CD4-positive, alpha-beta memory T cell (primary cell): ENCODE measurements around the gene TMEM59L. TPM values are rescaled to one million over a fixed set of nuclear protein-coding genes. Genes with fewer than 3 reads are reported as not detected.

Experiments used
- CTCF ChIA-PET: fragments of 350-600 bp; sonication (Branson Sonifier 250); formaldehyde crosslinking; loops from one replicate; lab custom pipeline; 2021; ENCODE audit warnings: inconsistent platforms; ENCODE audit not compliant: partially characterized antibody; lab: Charles Lee
- POLR2A ChIA-PET: fragments of 350-600 bp; sonication (Branson Sonifier 250); formaldehyde crosslinking; loops from one replicate; lab custom pipeline; 2021; ENCODE audit not compliant: partially characterized antibody; lab: Charles Lee
- DNase-seq, 5 donors: peaks; one replicate each; pipeline versions ENCODE4 v3.0.0 to v3.0.0-alpha.2; 2020 to 2022; ENCODE audit warnings: mixed read lengths in 1 of 5
- H3K27ac ChIP-seq: one replicate; pipeline ENCODE4 v1.7.0; 2013; ENCODE audit warnings: low read depth, low read length
- H3K27me3 ChIP-seq: 2 replicates; pipeline ENCODE4 v1.7.0; 2013; ENCODE audit warnings: mild to moderate bottlenecking, low read length, moderate library complexity; ENCODE audit not compliant: insufficient read depth
- H3K36me3 ChIP-seq: 2 replicates; pipeline ENCODE4 v1.7.0; 2013; ENCODE audit warnings: mild to moderate bottlenecking, low read length, moderate library complexity; ENCODE audit not compliant: insufficient read depth
- H3K4me1 ChIP-seq: 2 replicates; pipeline ENCODE4 v1.7.0; 2013; ENCODE audit warnings: mild to moderate bottlenecking, low read length, moderate library complexity; ENCODE audit not compliant: insufficient read depth
- H3K4me3 ChIP-seq, 2 donors: one replicate each; pipeline ENCODE4 v1.7.0; 2013; ENCODE audit warnings: low read length in 2 of 2, mild to moderate bottlenecking in 1 of 2
- H3K9me3 ChIP-seq, 2 donors: one replicate each; pipeline ENCODE4 v1.7.0; 2013; ENCODE audit warnings: low read length in 2 of 2, control low read depth in 1 of 2; ENCODE audit not compliant: control insufficient read depth in 1 of 2
- H3K27ac Mint-ChIP-seq, 7 donors: one replicate each; pipeline ENCODE4 v1.8.0; 2020 to 2021; ENCODE audit warnings: mixed read lengths in 7 of 7, mild to moderate bottlenecking in 6 of 7, inconsistent platforms in 3 of 7, moderate library complexity in 3 of 7
- H3K27me3 Mint-ChIP-seq, 2 donors: one replicate each; pipeline ENCODE4 v1.8.0; 2020 to 2021; ENCODE audit warnings: mixed read lengths in 2 of 2
- H3K36me3 Mint-ChIP-seq, 2 donors: one replicate each; pipeline ENCODE4 v1.8.0; 2020 to 2021; ENCODE audit warnings: mixed read lengths in 2 of 2, inconsistent platforms in 1 of 2, mild to moderate bottlenecking in 1 of 2
- H3K4me1 Mint-ChIP-seq, 4 donors: one replicate each; pipeline ENCODE4 v1.8.0; 2020 to 2021; ENCODE audit warnings: mixed read lengths in 4 of 4, mild to moderate bottlenecking in 1 of 4
- H3K4me3 Mint-ChIP-seq, 8 donors: one replicate each; pipeline ENCODE4 v1.8.0; 2020 to 2021; ENCODE audit warnings: mixed read lengths in 8 of 8, mild to moderate bottlenecking in 7 of 8, moderate library complexity in 6 of 8, inconsistent platforms in 3 of 8
- H3K9me3 Mint-ChIP-seq, 8 donors: one replicate each; pipeline ENCODE4 v1.8.0; 2020 to 2021; ENCODE audit warnings: mixed read lengths in 8 of 8, mild to moderate bottlenecking in 5 of 8, inconsistent platforms in 3 of 8, moderate library complexity in 1 of 8
- intact Hi-C: fragments of 100-400 bp; cut with micrococcal nuclease; formaldehyde crosslinking; loops from one replicate; pipeline ENCODE4 v1.15.1; 2023
- polyA plus RNA-seq, 2 donors: library from polyadenylated mRNA; unstranded; fragments of 300-500 nt; fragmentation: Illumina TruSeq; gene quantifications; one replicate each; pipeline ENCODE4 v1.2.3, GENCODE V29; 2021
- total RNA-seq, 2 experiments: library from RNA; stranded (reverse); gene quantifications; one replicate each; pipeline ENCODE4 v1.2.3, GENCODE V29; 2021

TMEM59L gene
- total and polyA plus RNA-seq, 4 experiments from 2014 or later = not detected

- Mint-ChIP-seq H3K9me3 (no peaks in the 10 kb centered on the region), H3K36me3 (peaks cover 3 to 15% of the 10 kb centered on the region in 2 donors), H3K27me3 (no peaks in the 10 kb centered on the region), H3K27ac (peak overlapping the region in 1 of 7 donors; percentile 53), H3K4me3 (no peak overlapping the region), H3K4me1 (peaks cover 3 to 24% (median 5%) of the 10 kb centered on the region in 4 donors)
- intact Hi-C loops = no loop called here
- H3K27me3 ChIP-seq = no peaks in the 10 kb centered on the region
- no peaks in the 10 kb centered on the region for H3K9me3 ChIP-seq
- POLR2A ChIA-PET = no interaction called here
- no peak for DNase-seq
- H3K4me3 ChIP-seq = no peak overlapping the region
- no peaks in the 10 kb centered on the region for H3K4me1 ChIP-seq
- no peak overlapping the region for H3K27ac ChIP-seq
- CTCF ChIA-PET = no interaction called here
- no peaks in the 10 kb centered on the region for H3K36me3 ChIP-seq
Observed at GRCh38 chr19:18649371-18650020, 36.8 kb downstream of the TMEM59L start.

GRCh38 chr19:18650021-18650390 lies 37.3 kb downstream of the TMEM59L start:
- DNase-seq = no peak
- POLR2A ChIA-PET = no interaction called here
- peaks cover 6 to 15% of the 10 kb centered on the region in 2 donors for H3K36me3 Mint-ChIP-seq
- Histone ChIP-seq H3K4me3 (no peak overlapping the region), H3K4me1 (no peaks in the 10 kb centered on the region), H3K36me3 (no peaks in the 10 kb centered on the region), H3K9me3 (no peaks in the 10 kb centered on the region), H3K27me3 (no peaks in the 10 kb centered on the region), H3K27ac (no peak overlapping the region)
- no peak overlapping the region for H3K4me3 Mint-ChIP-seq
- H3K27me3 Mint-ChIP-seq = no peaks in the 10 kb centered on the region
- H3K27ac Mint-ChIP-seq = peak overlapping the region in 1 of 7 donors; percentile 53
- H3K9me3 Mint-ChIP-seq = no peaks in the 10 kb centered on the region
- intact Hi-C loops = no loop called here
- CTCF ChIA-PET = no interaction called here
- peaks cover 3 to 24% (median 6%) of the 10 kb centered on the region in 4 donors for H3K4me1 Mint-ChIP-seq

- no peak for DNase-seq
- POLR2A ChIA-PET = no interaction called here
- intact Hi-C loops = no loop called here
- Mint-ChIP-seq H3K4me1 (peaks cover 3 to 19% (median 6%) of the 10 kb centered on the region in 4 donors), H3K36me3 (peaks cover 6 to 15% of the 10 kb centered on the region in 2 donors), H3K27me3 (no peaks in the 10 kb centered on the region), H3K27ac (no peak overlapping the region), H3K4me3 (no peak overlapping the region), H3K9me3 (no peaks in the 10 kb centered on the region)
- H3K9me3 ChIP-seq = no peaks in the 10 kb centered on the region
- no peaks in the 10 kb centered on the region for H3K36me3 ChIP-seq
- no peak overlapping the region for H3K4me3 ChIP-seq
- H3K27me3 ChIP-seq = no peaks in the 10 kb centered on the region
- H3K27ac ChIP-seq = no peak overlapping the region
- no peaks in the 10 kb centered on the region for H3K4me1 ChIP-seq
- CTCF ChIA-PET = no interaction called here
Observed at GRCh38 chr19:18650468-18651041, 37.9 kb downstream of the TMEM59L start.

- Histone ChIP-seq H3K9me3 (no peaks in the 10 kb centered on the region), H3K27me3 (no peaks in the 10 kb centered on the region), H3K36me3 (no peaks in the 10 kb centered on the region), H3K4me3 (no peak overlapping the region), H3K27ac (no peak overlapping the region), H3K4me1 (no peaks in the 10 kb centered on the region)
- Mint-ChIP-seq H3K36me3 (peaks cover 6 to 15% of the 10 kb centered on the region in 2 donors), H3K27ac (no peak overlapping the region), H3K4me1 (peaks cover 3 to 18% (median 6%) of the 10 kb centered on the region in 4 donors), H3K4me3 (no peak overlapping the region), H3K27me3 (no peaks in the 10 kb centered on the region), H3K9me3 (no peaks in the 10 kb centered on the region)
- CTCF ChIA-PET = no interaction called here
- POLR2A ChIA-PET = no interaction called here
- no peak for DNase-seq
- intact Hi-C loops = no loop called here
Observed at GRCh38 chr19:18651300-18651699, 38.6 kb downstream of the TMEM59L start.

- Histone ChIP-seq H3K4me3 (no peak overlapping the region), H3K9me3 (no peaks in the 10 kb centered on the region), H3K4me1 (no peaks in the 10 kb centered on the region), H3K36me3 (no peaks in the 10 kb centered on the region), H3K27me3 (no peaks in the 10 kb centered on the region), H3K27ac (no peak overlapping the region)
- Mint-ChIP-seq H3K9me3 (no peaks in the 10 kb centered on the region), H3K27me3 (no peaks in the 10 kb centered on the region), H3K4me3 (no peak overlapping the region), H3K4me1 (peaks cover 0 to 18% (median 5%) of the 10 kb centered on the region in 4 donors), H3K27ac (peak overlapping the region in 1 of 7 donors; percentile 48), H3K36me3 (peaks cover 6 to 13% of the 10 kb centered on the region in 2 donors)
- DNase-seq = no peak
- intact Hi-C loops = no loop called here
- ChIA-PET POLR2A (no interaction called here), CTCF (no interaction called here)
Observed at GRCh38 chr19:18651733-18652132, 39.1 kb downstream of the TMEM59L start.

GRCh38 chr19:18653853-18654252 lies 41.2 kb downstream of the TMEM59L start:
- Histone ChIP-seq H3K27me3 (no peaks in the 10 kb centered on the region), H3K27ac (no peak overlapping the region), H3K9me3 (no peaks in the 10 kb centered on the region), H3K36me3 (no peaks in the 10 kb centered on the region), H3K4me3 (no peak overlapping the region), H3K4me1 (no peaks in the 10 kb centered on the region)
- no peak for DNase-seq
- Mint-ChIP-seq H3K9me3 (no peaks in the 10 kb centered on the region), H3K27me3 (no peaks in the 10 kb centered on the region), H3K4me1 (peaks cover 7 to 18% (median 14%) of the 10 kb centered on the region in 4 donors), H3K4me3 (no peak overlapping the region), H3K36me3 (peaks cover 6 to 9% of the 10 kb centered on the region in 2 donors), H3K27ac (no peak overlapping the region)
- intact Hi-C loops = no loop called here
- CTCF ChIA-PET = no interaction called here
- POLR2A ChIA-PET = no interaction called here

- Mint-ChIP-seq H3K9me3 (no peaks in the 10 kb centered on the region), H3K27ac (no peak overlapping the region), H3K36me3 (peaks cover 6 to 8% of the 10 kb centered on the region in 2 donors), H3K27me3 (no peaks in the 10 kb centered on the region), H3K4me3 (no peak overlapping the region), H3K4me1 (peaks cover 10 to 18% (median 12%) of the 10 kb centered on the region in 4 donors)
- Histone ChIP-seq H3K27ac (no peak overlapping the region), H3K4me3 (no peak overlapping the region), H3K36me3 (no peaks in the 10 kb centered on the region), H3K9me3 (no peaks in the 10 kb centered on the region), H3K4me1 (no peaks in the 10 kb centered on the region), H3K27me3 (no peaks in the 10 kb centered on the region)
- intact Hi-C loops = no loop called here
- ChIA-PET CTCF (interaction anchor here (0.6 kb wide), 1 partner anchor 132 kb away, joined by 5 read pairs; no protein-coding TSS in a partner anchor), POLR2A (no interaction called here)
- DNase-seq = no peak
Observed at GRCh38 chr19:18654469-18654868, 41.8 kb downstream of the TMEM59L start.
